Body of pancreas (tissue), 4 donors: ENCODE results near the gene ZSWIM7.

ENCODE experiments used
- POLR2A ChIP-seq, 3 donors: fragments of 450-650 bp; IDR thresholded peaks; one replicate each; pipeline ENCODE4 v1.6.1; 2016; ENCODE audit warnings: antibody characterized with exemption in 3 of 3, mild to moderate bottlenecking in 2 of 3
- TF ChIP-seq, protein P1 (sequence below), 7 experiments: fragments of 450-650 bp in 4 of 7; fragments of 200-600 bp in 3 of 7; sonication (generic) in 3 of 7; IDR thresholded peaks; one replicate each; pipeline ENCODE4 v1.5.1; 2016 to 2019; ENCODE audit warnings: antibody characterized with exemption in 7 of 7

DNA sequence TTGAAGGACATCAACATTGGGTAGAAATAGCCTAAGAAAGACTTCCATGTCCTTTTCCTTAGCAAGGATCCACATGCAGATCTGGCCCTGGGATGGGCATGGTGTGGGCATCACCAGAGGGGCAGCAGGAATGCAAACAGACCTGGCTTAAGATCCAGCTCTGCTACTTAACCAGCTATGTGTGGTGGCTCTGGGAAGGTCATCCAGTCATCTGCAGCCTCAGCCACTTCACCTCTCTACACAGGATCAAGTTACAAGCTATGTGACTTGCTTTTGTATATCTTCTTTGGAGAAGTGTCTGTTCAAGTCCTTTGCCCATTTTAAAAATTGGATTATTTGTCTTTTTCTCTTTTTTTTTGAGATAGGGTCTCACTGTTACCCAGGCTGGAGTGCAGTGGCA lies 68.1 kb downstream of the ZSWIM7 start:
- TF ChIP-seq, protein P1, sequence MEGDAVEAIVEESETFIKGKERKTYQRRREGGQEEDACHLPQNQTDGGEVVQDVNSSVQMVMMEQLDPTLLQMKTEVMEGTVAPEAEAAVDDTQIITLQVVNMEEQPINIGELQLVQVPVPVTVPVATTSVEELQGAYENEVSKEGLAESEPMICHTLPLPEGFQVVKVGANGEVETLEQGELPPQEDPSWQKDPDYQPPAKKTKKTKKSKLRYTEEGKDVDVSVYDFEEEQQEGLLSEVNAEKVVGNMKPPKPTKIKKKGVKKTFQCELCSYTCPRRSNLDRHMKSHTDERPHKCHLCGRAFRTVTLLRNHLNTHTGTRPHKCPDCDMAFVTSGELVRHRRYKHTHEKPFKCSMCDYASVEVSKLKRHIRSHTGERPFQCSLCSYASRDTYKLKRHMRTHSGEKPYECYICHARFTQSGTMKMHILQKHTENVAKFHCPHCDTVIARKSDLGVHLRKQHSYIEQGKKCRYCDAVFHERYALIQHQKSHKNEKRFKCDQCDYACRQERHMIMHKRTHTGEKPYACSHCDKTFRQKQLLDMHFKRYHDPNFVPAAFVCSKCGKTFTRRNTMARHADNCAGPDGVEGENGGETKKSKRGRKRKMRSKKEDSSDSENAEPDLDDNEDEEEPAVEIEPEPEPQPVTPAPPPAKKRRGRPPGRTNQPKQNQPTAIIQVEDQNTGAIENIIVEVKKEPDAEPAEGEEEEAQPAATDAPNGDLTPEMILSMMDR (IDR thresholded peaks at IDR 0.05): no peak
- no peak for TF ChIP-seq POLR2A (IDR thresholded peaks at IDR 0.05)
